Effector memory CD4-positive, alpha-beta T cell (primary cell): ENCODE results near the gene S100P.

Experiments
- DNase-seq, 3 donors: peaks; one replicate each; pipeline ENCODE4 v3.0.0-alpha.2; 2020
- H3K27ac ChIP-seq: 2 replicates; pipeline ENCODE4 v1.7.0; 2013; ENCODE audit warnings: mild to moderate bottlenecking, low read length, moderate library complexity; ENCODE audit not compliant: insufficient read depth, poor library complexity, severe bottlenecking
- H3K27me3 ChIP-seq: replicated peaks from 2 replicates; pipeline ENCODE4 v1.7.0; 2013; ENCODE audit warnings: mild to moderate bottlenecking, low read length; ENCODE audit not compliant: insufficient read depth, control insufficient read depth, poor library complexity, severe bottlenecking
- H3K36me3 ChIP-seq: 2 replicates; pipeline ENCODE4 v1.7.0; 2013; ENCODE audit warnings: mild to moderate bottlenecking, low read length, moderate library complexity; ENCODE audit not compliant: control insufficient read depth, insufficient read depth
- H3K4me1 ChIP-seq: 2 replicates; pipeline ENCODE4 v1.7.0; 2013; ENCODE audit warnings: low read length, mild to moderate bottlenecking; ENCODE audit not compliant: control insufficient read depth, insufficient read depth, poor library complexity, severe bottlenecking
- H3K4me3 ChIP-seq: 2 replicates; pipeline ENCODE4 v1.7.0; 2013; ENCODE audit warnings: low read length, low read depth, mild to moderate bottlenecking; ENCODE audit not compliant: insufficient read depth, poor library complexity, severe bottlenecking
- H3K9me3 ChIP-seq: 2 replicates; pipeline ENCODE4 v1.7.0; 2013; ENCODE audit warnings: mild to moderate bottlenecking, low read length, moderate library complexity; ENCODE audit not compliant: control insufficient read depth

S100P gene

GRCh38 chr4:6696611-6697010 is 2.9 kb downstream of the S100P start:
- Histone ChIP-seq H3K4me1 (peaks cover 79% of the 10 kb centered on the region), H3K9me3 (no peaks in the 10 kb centered on the region), H3K36me3 (no peaks in the 10 kb centered on the region), H3K27ac (peak overlapping the region; percentile 76), H3K27me3 (no peaks in the 10 kb centered on the region), H3K4me3 (no peak overlapping the region)
- DNase-seq: no peak

DNA sequence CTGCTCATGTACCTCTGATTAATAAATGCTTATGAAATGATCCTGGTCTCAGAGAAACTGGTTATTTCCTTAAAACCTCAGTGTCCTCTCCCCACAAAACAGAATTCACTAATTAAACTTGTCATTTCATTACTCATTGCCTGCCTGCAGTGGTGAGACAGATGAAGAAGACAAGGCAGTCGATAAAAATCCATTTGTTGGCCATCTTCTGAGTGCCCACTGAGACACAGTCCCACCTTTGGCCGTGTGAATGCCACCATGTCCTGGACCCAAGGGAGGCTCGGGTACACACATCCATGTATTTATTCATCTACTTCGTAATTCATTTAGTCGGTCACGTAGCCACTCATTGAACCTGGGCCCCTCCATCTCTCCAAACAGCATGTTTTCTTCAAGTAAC is 3.5 kb downstream of the S100P start:
- Histone ChIP-seq H3K4me3 (no peak overlapping the region), H3K36me3 (no peaks in the 10 kb centered on the region), H3K27ac (peak overlapping the region; percentile 76), H3K9me3 (no peaks in the 10 kb centered on the region), H3K27me3 (no peaks in the 10 kb centered on the region), H3K4me1 (peaks cover 76% of the 10 kb centered on the region)
- no peak for DNase-seq

GRCh38 chr4:6699388-6699787 is 5.7 kb downstream of the S100P start:
- Histone ChIP-seq H3K27me3 (no peaks in the 10 kb centered on the region), H3K9me3 (no peaks in the 10 kb centered on the region), H3K4me3 (no peak overlapping the region), H3K36me3 (peaks cover 5% of the 10 kb centered on the region), H3K4me1 (peaks cover 56% of the 10 kb centered on the region), H3K27ac (peak overlapping the region; percentile 35)
- no peak for DNase-seq

GRCh38 chr4:6699903-6700302 is 6.2 kb downstream of the S100P start:
- Histone ChIP-seq H3K27me3 (no peaks in the 10 kb centered on the region), H3K4me1 (peaks cover 52% of the 10 kb centered on the region), H3K27ac (peak overlapping the region; percentile 35), H3K4me3 (no peak overlapping the region), H3K9me3 (no peaks in the 10 kb centered on the region), H3K36me3 (peaks cover 5% of the 10 kb centered on the region)
- no peak for DNase-seq

DNA sequence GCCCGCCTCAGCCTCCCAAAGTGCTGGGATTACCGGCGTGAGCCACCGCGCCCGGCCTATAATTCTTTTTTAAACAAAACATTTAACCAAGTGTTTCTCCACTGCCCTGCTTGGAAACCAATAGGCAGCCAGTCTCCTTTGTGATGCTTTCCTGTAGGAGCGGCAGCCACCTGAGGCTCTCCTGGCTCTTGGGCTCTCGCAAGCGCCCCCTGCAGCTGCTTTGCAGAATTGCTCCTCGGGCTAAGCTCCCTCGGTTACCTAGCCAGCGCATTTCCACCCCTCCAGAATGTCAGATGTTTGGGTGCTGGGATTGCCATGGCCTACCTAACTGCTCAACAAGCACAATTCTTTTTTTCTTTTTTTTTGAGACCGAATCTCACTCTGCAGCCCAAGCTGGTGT is 7.7 kb downstream of the S100P start:
- peak in 1 of 3 donors; percentile 16 for DNase-seq
- Histone ChIP-seq H3K27me3 (no peaks in the 10 kb centered on the region), H3K9me3 (no peaks in the 10 kb centered on the region), H3K4me3 (no peak overlapping the region), H3K36me3 (peaks cover 9% of the 10 kb centered on the region), H3K4me1 (peaks cover 46% of the 10 kb centered on the region), H3K27ac (no peak overlapping the region)

DNA sequence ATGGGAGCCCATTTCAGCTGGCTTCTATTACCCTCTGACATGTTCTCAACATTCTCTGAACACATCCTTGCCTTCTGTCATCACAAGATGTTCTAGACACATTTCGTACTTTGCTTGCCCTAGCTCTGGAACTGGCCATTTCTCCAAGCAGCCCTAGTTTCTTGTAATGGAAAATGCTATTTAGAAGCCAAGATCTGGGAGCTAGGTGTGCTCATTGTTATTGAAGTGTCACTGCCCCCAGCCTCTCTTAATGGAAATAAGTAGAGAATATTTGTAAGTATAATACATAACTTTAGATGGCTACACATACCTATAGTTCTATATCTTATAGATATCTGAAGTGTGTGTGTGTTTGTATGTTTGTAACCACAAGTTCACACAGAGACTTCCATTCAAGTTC is 9.1 kb downstream of the S100P start:
- Histone ChIP-seq H3K4me1 (peaks cover 44% of the 10 kb centered on the region), H3K4me3 (no peak overlapping the region), H3K36me3 (peaks cover 14% of the 10 kb centered on the region), H3K27ac (no peak overlapping the region), H3K9me3 (no peaks in the 10 kb centered on the region), H3K27me3 (no peaks in the 10 kb centered on the region)
- no peak for DNase-seq

DNA sequence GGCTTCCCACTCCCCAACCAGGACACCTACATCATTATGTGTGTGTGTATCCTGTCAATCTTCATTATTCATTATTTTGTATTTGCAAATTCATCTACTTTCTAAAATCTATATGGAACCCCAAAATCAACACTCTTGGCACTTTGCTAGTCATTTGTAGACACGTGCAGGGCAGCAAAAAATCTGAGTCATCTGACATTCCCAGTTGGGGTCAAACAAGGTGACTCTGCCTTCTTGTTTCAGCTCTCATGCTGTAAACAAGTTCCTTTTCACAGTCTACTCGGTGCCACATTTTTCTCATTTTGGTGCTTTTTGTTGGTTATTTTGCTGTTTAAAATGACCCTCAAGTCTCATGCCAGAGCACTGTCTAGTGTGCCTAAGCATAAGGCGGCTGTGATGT is 10.1 kb downstream of the S100P start:
- Histone ChIP-seq H3K27me3 (no peaks in the 10 kb centered on the region), H3K27ac (no peak overlapping the region), H3K36me3 (peaks cover 15% of the 10 kb centered on the region), H3K4me1 (peaks cover 38% of the 10 kb centered on the region), H3K4me3 (no peak overlapping the region), H3K9me3 (no peaks in the 10 kb centered on the region)
- no peak for DNase-seq

DNA sequence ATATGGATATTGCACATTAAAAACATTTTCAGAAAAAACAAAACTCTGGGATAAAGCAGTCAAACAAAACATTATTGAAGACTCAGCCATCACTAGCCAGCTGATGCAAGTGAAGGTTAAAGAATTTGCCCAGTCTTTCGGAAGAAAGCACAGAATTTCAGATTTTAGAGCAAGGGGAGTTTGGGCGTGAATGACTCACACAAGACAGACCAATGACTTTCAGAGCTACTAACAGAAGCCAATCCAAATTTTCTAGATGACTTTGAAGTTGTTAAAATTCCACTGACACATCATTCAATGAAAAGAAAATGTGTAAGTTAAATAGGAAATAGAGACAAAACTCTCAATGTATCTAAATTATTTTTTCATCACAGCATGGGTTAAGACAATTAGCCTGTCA is 12.0 kb downstream of the S100P start:
- peaks cover 15% of the 10 kb centered on the region for H3K36me3 ChIP-seq

GRCh38 chr4:6706173-6706572 is 12.5 kb downstream of the S100P start:
- no peak overlapping the region for H3K27ac ChIP-seq
- peaks cover 31% of the 10 kb centered on the region for H3K4me1 ChIP-seq
- H3K36me3 ChIP-seq: peaks cover 15% of the 10 kb centered on the region

More for the DNA sequence above, 12.0 kb downstream of the S100P start:
- Histone ChIP-seq H3K27ac (no peak overlapping the region), H3K4me3 (no peak overlapping the region), H3K9me3 (no peaks in the 10 kb centered on the region), H3K4me1 (peaks cover 31% of the 10 kb centered on the region), H3K27me3 (no peaks in the 10 kb centered on the region)
- no peak for DNase-seq

GRCh38 chr4:6709230-6710114 is 15.8 kb downstream of the S100P start, which contains the start of gene MRFAP1L1:
TSS of gene MRFAP1L1 (minus strand) at chr4:6709865. CDS start at chr4:6709629, 236 bp downstream.
- Histone ChIP-seq H3K9me3 (no peaks in the 10 kb centered on the region), H3K27me3 (no peaks in the 10 kb centered on the region), H3K4me3 (peak within 1 kb of the TSS; percentile 71), H3K36me3 (peaks cover 10% of the 10 kb centered on the region), H3K27ac (peak within 1 kb of the TSS; percentile 88), H3K4me1 (peaks cover 31% of the 10 kb centered on the region)
- peak; percentile 92 to 95 (median 95) for DNase-seq

More at GRCh38 chr4:6706173-6706572, 12.5 kb downstream of the S100P start:
- Histone ChIP-seq H3K9me3 (no peaks in the 10 kb centered on the region), H3K4me3 (no peak overlapping the region), H3K27me3 (no peaks in the 10 kb centered on the region)
- DNase-seq: no peak
